Measurements from ENCODE around the gene PCNX1.
"Not testable (repeated sequence)": the region's sequence is repeated elsewhere in the genome, so short reads cannot be mapped to it uniquely, and the experiment has no call there.

PCNX1 gene

DNA sequence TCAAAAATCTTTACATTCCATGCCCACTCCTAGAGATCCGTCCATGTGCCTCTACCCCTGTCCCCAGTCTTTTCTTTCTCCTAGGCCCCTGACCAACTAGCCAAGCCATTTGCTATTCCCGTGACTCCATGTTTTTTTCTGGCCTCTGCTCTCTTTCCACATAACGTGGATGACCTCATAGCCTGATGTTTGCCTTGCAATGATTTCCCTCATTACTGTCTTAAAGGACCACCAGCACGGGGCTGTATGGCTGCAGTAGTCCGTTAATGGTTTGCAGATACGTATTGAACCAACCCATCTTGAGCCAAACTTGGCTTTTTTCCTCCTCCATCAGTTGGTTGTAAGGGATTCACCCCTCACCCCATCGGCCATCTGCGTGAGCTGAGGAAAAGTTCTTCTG, 226.0 kb downstream of the PCNX1 start:
- DNase-seq = no peak

DNA sequence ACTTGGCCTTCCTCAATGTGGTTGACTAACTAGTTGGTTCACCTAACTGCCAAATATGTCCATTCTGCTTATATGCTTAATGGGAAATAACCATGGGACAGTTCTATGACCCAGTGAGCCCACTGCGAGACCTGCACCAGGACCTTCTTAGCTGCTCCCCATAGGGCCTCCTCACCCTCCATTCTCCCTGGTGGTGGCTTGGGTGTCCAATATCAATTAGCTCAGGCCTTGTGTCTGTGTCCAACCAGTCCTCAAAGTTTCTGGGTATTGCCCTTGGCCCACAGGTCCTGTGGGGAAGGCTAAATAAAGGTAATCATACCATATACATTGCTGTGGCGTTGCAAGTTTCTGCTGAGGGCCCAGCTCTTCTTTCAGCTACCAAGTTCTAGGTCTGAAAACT, 228.2 kb downstream of the PCNX1 start:
- no peak for DNase-seq

DNA sequence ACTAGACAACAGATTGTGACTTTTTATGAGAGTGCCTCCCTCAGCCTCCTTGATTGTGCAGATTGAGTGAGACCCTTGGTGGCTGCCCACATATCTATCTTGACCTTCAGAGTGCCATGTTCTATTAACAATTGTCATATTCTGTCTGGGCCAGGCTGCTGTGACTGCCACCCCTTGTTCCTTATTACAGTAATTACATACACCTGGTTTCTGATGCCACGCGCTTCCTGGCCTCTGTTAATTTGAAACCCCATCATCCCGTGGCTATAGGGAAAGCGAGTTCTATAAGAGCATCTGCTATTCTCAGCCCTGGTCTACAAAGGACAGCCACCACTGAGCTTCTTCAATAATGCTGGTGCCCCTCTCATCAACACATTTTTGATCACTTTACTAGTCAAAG, 228.7 kb downstream of the PCNX1 start:
- DNase-seq = no peak

DNA sequence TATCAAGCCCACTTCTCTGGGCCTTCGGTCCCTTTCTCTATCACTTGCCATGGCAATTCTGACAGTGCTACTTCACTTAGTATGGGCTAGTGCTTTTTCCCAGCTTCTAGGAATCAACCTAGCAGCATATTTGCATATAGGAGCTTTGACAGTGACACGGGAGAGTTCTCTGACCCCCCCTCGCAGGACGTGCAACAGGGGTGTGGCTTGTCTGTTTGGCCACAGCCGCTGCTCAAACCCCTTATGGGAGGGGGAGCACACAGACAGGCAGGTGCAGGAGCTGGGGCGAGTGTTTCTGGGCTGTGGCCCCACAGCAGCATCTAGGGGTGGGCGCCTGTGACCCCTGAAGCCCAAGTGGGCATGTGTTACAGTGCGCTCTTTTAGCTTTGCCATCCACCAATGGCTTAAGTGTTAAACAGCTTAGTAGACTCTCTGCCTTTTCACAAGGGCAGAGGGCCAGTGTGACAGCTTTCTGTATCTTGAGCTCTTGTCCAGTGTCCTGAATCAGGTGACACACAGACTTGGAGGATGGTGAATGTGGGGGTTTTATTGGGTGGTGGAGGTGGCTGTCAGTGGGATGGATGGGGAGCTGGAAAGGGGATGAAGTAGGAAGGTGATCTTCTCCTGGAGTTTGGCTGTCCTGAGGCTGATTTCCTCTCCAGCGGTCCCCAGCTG, 229.3 kb downstream of the PCNX1 start:
- DNase-seq = no peak

DNA sequence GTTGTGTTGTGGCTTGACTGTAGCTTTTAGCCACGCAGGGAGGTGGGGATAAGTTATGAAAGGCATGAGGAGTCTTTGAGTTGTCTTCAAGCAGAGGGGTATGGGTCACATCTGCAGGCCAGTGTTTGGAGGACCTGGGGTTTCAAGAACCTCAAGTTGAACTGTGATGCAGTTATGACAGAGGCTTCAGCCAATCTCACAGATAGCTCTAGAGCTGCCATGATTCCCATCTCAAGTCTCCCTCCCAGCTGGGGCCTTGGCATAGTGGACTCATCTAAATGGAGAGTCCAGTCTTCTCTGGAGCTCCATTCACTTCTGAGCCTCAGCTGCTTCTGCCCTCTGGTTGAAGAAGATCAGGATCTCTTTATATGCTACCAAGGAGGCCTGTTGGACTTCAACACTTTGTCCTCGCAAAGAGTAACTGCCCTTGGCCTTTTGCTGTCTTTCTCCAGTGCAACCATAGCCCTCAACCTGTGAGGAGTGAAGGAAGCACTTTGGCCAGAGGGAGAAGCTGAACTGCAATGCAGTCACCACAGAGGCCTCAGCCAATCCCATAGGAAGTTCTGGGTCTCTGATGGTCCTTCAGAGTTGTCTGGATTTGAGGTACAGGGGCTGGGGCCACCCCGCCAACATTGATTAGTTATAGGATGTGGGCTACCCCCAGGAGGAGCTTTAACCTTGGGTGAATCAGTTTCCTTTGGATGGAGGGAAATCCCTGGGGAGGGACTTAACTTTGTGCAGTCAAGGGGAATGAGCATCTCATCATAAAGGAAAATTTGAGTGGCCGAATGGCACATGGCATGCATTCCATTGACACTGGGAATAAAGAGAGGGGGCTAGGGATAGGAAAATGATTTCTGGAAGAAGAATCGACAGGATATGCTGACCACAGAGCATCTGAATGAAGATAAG, 230.5 kb downstream of the PCNX1 start:
- DNase-seq = no peak

DNA sequence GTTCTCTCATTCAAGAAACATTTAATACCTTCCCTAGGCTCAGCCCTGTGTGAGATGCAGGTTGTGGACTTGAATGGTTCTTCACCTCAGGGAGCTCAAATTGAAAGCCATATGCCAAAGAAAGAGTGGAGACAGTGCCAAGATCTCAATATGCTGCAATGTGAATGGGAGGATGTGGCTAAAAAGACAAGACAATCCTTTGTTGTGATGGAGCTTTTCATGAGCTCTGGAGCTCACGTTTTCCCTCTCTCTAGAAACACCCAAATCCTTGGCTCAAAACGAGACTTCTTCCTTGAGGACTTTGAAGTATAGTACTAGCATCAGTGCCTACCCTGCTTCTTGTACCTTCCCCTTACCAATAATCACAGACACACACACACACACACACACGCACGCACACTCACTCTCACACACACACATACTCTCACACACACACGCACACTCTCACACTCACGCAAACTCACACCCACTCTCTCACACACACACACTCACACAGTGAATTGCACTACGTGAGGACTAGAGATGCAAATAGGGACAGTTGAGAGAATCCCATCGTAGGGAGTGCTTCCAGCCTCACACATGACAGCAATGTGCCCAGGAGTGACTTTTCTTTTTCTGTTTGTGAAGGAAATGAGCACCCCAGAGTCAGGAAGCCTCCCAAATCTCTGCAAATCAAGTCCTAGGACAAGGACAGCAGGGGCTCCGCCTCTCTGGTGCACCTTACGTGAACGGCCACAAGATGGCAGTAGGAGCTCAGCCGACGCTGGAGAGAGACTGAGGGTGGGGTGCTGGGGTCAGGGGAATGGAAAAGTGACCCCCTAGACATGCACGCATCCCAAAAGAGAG, 231.4 kb downstream of the PCNX1 start:
- DNase-seq = peak; percentile 7

DNA sequence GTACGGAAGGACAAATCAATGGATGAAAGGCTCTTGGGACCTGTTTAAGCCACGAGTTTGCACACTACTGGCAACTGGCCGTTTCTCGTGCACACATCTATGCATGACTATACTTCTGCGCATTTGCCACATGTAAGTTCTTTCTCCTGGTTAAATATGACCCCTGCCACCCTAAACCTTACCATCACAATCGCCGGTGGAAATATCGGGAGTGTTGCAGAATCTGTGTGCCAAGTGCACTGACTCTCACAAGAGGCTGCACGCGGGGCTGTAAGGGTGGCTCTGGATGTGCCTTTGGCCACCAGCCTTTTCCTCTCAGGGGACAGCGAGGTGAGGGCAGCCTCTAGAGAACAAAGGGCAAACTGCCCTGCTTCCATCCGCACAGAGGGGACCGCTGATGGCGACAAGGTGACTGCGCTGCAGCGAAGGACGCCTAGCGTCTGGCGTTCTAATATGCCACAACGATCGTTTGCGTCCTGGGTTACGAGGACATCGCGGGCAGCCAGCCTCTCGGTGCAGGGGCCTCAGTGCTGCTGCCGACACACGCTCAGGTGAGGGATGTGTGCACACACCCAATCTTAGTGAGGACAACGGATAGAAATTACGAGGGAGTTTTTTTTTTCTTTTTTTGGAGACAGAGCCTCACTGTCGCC, 232.2 kb downstream of the PCNX1 start:
- DNase-seq = no peak

DNA sequence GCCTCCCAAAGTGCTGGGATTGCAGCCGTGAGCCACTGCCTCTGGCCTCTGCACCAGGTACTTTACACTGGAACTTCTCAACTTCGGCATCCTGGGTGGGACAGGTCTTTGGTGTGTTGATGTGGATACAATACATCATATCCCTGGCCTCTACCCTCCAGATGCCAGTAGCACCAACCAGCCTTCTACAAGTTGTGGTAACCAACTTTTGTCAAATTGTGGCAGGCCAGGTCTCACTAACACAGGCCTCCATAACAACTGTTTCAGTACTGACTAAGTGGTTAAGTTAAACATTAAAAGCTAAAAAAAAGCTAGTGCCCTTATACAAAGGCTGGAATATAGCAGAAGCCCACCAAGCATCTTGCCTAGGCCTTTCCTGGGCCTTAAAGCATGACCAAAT, 232.9 kb downstream of the PCNX1 start:
- DNase-seq = no peak

DNA sequence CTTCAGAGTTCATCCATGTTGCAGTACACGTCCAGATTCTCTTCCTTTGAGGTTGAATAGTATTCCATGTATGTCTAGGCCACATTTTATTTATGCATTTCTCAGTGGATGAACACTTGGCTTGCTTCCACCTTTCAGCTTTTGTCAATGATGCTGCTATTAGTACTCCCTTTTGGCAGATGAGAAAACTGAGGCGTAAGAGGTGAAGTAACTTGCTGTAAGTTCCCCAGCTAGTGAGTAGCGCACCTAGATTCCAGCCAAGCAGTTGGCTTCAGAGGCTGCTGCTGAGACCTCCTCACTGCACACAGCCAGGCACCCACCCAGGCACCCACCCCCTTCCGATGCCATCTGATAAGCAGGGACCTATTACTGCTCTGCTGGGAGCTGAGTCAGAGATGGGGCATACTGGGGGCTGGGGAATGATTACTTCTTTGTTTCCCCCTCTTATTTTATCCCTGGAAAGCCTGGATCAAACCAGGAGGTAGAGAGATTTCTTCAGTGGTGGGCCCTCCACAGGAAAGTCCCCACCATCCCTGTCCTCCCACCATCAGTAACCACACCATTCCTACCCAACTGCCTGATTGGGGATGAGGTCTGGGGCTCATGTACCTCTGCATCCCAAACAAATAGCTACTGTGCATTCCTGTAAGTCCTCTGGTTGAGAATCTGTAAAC, 234.6 kb downstream of the PCNX1 start:
- DNase-seq = no peak

DNA sequence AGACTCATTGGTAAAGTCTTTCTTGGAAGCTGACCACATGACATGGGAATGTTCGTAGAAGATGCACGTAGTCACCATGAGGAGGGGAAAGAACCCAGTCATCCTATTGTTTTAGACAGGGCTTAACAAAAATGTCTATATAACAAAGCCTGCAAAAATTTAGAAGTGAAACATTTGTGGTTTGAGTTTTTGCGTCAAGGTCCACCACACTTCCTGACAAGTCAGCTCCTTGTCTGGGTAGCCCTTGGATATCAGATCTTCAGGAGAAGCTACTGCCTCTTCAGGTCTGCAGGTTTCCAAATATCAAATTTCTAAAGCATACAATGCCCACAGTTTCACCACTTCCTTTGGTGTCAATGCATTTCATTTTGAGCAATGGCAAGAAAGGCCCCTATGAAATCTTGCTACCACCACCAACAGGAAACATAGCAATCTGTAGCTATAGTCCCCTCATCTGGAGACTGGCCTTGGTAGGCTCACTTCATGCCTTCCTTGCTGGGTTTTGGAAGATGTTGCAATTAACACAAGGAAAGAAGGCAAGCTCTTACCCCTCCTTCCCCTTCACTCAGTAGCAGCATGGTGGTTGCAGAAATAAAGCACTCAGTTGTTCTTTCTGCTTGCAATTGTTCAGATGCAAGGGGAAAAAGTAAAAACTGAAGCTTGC, 235.2 kb downstream of the PCNX1 start:
- no peak for DNase-seq

DNA sequence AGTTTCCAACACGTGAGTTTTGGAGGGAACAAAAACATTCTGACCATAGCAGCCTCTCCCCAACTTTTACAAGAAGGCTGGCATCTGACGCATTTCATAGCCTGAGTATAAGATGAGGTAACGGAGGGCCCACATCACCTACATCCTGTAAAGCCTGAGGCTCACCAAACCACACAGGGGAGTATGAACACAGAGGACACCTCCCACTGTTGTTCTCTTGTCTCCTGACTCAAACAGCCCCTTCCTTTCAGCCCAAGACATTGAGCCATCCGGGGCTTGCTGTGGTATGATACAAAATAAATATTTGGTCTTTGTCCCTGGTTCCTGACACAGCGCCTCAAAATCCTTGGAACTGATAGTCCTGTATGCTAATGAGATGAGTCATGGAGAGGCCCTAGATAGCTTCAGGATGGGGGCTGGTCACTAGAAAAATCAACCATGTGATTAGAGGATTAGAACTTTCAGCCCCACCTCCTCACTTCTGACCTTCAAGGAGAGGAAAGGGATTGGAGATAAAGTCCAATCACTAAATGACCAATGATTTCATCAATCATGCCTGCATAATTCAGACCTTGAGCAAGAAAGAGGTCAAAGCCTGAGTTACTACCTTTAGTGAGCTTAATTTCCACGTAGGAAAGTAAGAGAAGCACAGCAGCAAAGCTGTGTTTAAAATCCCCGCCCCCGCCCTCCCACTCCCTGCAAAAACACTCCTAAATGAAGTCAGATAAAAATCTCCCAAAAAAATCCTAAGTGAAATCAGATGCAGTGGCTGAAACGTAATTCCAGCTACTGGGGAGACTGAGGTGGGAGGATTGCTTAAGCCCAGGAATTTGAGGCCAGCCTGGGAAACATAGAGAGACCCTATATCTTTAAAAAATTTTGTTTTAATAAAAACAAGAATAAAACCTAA, 236.4 kb downstream of the PCNX1 start:
- DNase-seq = no peak

DNA sequence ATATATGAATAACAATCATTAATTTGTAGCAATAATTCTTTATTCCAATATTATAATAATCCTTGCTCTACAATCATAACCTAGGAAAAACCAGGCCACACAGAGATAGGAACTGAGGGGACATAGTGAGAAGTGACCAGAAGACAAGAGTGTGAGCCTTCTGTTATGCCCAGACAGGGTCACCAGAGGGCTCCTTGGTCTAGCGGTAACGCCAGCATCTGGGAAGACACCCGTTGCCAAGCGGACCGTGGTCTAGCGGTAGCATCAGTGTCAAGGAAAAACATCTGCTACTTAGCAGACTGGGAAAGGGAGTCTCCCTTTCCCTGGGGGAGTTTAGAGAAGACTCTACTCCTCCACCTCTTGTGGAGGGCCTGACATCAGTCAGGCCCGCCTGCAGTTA, 240.1 kb downstream of the PCNX1 start:
- not testable (repeated sequence) for DNase-seq

DNA sequence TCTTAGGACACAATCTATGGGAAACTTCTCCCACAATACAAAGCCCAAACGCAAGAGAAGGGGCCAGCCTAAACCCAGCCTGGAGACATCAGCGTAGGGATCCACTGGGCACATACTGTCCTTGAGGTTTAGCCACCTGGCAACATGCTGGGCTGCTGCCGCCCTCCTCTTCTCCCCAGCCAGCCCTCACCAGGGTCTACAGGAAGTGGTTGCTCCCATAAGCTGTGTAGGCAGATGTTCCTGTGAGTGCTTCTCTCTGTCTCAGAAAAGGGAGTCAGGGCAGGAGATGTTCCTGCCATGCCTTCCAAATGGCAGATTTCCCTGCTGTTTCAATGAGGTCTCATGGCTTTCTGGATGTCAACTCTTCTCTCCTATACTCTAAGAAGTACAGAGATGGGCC, 241.4 kb downstream of the PCNX1 start:
- no peak for DNase-seq

DNA sequence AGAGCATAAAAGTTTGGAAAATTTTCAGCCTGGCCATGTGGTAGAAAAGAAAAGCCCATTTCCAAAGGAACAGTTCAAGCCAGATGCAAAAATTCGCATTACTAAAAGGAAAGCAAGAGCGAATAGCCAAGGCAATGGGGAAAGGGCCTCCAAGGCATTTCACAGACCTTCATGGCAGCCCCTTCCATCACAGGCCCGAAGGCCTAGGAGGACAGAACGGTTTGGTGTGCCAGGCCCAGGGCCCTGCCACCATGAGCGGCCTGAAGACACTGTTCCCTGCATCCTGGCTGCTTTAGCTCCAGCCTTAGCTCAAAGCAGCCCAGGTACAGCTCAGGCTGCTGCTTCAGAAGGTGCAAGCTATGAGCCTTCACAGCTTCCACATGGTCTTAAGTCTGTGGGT, 243.5 kb downstream of the PCNX1 start:
- DNase-seq = no peak

DNA sequence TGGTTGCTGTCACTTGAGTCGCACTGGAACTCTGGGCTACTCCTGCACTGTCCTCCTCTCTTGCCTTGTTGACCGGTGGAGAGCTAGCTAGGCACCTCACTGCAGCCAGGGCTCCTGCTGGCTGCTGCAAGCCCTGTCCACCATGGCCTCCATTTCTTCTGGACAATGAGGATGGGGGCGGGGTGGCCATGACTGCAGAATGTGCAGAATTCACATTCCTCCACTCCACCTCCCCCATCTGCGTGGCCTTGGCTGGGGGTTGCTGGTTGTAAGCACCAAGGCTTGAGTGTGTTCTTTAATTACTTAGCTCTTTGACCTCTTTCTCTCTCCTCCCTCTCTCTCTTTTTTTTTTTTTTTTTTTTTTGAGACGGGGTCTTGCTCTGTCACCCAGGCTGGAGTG, 248.5 kb downstream of the PCNX1 start:
- DNase-seq = no peak

DNA sequence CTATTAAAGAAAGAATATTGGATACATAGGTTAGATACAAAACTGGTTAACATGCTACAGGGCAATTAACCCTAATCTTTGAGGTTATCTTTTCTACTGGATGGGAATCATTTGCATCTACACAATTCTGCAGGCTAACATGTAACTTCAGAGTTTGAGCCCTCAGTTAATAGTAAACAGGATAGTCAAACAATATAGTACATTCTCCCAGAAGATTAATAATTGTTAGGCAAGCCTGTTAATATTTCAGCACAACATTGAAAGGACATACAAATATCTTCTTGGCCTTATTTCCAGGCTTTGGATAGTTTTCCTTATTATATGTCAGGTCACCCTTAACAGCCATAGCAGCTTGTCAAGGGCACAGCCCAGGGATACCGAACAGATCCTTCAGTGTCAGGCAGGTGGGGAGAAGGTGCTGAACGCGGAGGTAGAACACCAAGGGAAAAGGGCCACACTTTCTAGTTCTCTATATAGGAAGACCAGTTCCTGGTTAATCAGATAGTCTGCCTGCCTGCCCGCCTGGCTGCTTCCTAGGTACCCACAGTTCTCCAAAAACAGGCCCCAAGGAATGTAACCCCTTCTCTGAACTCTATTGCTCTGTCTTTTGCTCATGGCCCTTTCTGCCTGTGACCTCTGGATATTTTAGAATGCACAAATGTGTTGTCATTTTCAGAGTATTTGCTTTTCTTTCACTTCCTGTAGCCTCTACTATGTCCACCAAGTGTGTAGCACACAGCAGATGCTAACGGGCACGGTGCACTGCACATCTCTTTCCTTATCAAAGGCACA, 256.0 kb downstream of the PCNX1 start:
- DNase-seq = no peak

DNA sequence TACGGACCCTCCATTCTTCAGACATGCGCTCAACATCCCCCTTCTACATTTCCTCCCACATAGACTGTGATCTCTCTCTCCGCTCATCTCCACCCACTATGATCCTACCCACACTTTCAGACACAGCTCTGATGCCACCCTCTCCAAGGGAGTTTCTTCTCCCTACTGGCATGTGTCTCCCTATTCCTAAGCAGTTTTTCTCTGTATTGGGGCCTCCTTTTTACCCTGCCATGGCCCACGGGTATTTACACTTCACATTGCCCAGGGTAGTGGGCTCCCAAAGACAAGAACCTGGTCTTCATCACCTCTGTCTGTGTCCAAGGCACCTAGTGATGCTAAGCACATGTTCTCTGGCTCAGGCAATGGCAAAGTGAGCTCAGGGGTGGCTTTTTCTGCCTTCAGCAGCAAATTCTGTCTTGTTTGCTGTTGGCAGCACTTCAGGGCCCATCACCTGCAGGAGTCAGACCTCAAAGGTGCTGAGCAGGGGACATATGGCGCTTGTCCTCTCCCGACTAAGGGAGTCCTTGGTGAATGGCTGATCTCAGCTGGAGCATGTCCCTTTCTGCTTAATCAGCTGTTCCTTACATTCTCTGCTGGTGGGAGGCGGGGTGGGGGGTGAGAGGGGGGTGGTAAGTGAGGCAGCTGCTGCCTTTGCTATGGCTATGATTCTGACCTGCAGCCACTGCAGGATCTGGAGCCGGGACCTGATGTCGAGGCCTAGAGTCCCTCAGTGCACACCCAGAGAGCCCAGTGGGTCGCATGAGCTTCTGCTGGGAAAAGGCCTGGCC, 256.8 kb downstream of the PCNX1 start:
- peak; percentile 35 for DNase-seq
